NB4 (cell line): ENCODE data around the gene DHRS11.

Source experiments
- DNase-seq: peaks from one replicate; pipeline ENCODE4 v3.0.0; 2010; ENCODE audit warnings: low read depth
- H3K4me3 ChIP-seq: one replicate; pipeline ENCODE4 v1.5.1; 2011; ENCODE audit warnings: mild to moderate bottlenecking, low read depth, low read length, moderate library complexity
- CTCF ChIP-seq: IDR thresholded peaks from one replicate; pipeline ENCODE4 v1.5.1; 2012; ENCODE audit warnings: low read depth, low read length
- MAX ChIP-seq: IDR thresholded peaks from 2 replicates; pipeline ENCODE4 v1.6.1; 2011; ENCODE audit warnings: low read depth, low read length
- MYC ChIP-seq: IDR thresholded peaks from 2 replicates; pipeline ENCODE4 v1.6.1; 2011; ENCODE audit warnings: low read depth, low read length
- POLR2A ChIP-seq: IDR thresholded peaks from 2 replicates; pipeline ENCODE4 v1.6.1; 2011; ENCODE audit warnings: mild to moderate bottlenecking; ENCODE audit not compliant: insufficient read length; ENCODE audit errors: extremely low read depth

DHRS11 gene

GRCh38 chr17:36628576-36628975, 36.9 kb downstream of the DHRS11 start:
- DNase-seq: no peak
- TF ChIP-seq MYC: no peak
- no peak for TF ChIP-seq POLR2A
- TF ChIP-seq MAX: no peak
- no peak for TF ChIP-seq CTCF
- no peak overlapping the region for H3K4me3 ChIP-seq

DNA sequence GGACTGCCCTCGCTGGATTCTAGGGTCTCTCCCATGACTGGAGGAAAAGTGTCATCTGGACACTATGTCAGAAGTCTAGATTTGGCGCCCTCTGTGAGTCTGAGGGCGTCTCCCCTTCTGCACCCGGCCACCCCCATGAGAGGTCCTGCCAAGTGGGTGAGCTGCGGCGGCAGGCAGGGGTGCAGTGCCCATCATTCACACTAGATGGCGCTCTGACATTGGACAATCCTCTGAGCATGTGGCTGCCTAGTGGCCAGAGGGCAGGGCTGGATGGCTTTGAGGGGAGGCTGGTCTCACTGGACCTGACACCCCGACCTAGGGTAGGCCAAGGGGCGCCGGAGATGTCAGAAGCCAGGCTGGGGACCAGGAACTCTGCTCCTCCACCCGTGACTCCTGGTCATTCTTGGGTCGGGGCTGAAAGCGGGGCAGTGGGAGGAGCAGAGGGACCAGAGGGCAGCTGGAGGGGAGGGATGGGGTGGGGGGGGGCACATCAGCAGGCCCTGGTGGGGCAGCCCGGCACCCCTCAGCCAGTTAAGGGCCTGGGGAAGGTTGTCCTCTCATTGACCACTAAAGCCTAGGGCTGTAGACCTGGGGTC, 37.7 kb downstream of the DHRS11 start:
- DNase-seq: peak; percentile 80
- TF ChIP-seq MAX (peak; percentile 91), POLR2A (no peak), MYC (peak; percentile 94), CTCF (peak; percentile 95)

DNA sequence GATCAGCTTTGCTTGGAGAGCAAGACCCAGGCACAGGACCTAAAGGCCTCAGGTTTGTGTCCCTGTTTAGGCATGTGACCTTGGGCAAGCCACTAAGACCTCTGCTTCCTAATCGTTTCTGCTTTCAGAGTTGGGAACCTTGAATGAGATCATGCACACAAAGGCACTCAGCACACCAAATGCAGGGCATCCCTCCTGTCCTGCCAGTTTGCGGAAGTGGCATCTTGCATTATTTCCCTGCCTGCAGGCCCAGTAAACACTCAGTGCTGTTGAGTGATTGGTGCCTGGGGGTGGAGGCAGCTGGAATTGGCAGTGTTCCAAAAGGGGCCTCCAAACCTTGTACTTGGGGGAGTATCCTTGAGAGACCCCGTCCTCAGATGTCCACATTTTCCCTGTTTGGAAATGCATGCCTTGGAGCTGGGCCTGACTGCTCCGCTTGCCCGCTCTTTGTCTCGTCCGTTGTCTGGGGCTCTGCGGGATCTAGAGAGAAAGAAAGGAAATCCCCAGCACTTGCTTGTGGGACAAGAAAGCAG, 38.4 kb downstream of the DHRS11 start:
- H3K4me3 ChIP-seq: no peak overlapping the region
- TF ChIP-seq MYC (no peak), CTCF (no peak), POLR2A (no peak), MAX (no peak)
- peak; percentile 22 for DNase-seq

More for the DNA sequence above, 37.7 kb downstream of the DHRS11 start:
- H3K4me3 ChIP-seq: no peak overlapping the region

DNA sequence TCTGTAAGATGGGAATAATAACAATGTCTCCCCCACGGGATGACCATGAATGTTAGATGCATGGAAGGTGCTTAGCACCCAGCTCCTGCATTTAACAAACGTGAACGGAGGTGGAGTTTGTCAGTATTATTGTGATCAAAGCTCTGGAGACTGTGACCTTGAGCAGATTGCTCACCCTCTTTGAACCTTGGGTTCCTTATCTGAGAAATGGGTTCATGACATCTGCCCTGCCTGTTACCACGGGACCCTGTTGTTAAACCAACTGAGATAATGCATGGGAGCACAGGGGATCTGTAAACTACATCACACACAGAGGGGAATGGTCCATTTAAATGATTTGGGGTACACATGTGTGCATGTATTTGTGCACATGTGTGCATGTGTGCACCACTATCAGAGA, 39.3 kb downstream of the DHRS11 start:
- H3K4me3 ChIP-seq: no peak overlapping the region
- DNase-seq: no peak
- no peak for TF ChIP-seq MYC
- no peak for TF ChIP-seq CTCF
- TF ChIP-seq POLR2A: no peak
- no peak for TF ChIP-seq MAX

- no peak for TF ChIP-seq POLR2A
- no peak for TF ChIP-seq CTCF
- TF ChIP-seq MYC: no peak
- TF ChIP-seq MAX: no peak
- no peak overlapping the region for H3K4me3 ChIP-seq
- DNase-seq: no peak
Observed at GRCh38 chr17:36632916-36633771, 41.5 kb downstream of the DHRS11 start.
